HG03520 (cell line): ENCODE data around the gene SIX1.

ENCODE experiments used
- ATAC-seq: cut with Tn5 transposase; IDR thresholded peaks from one replicate; pipeline ENCODE4 v1.9.1; 2021; ENCODE audit warnings: mild to moderate bottlenecking, moderate library complexity; ENCODE audit not compliant: unreplicated experiment

Gene SIX1

GRCh38 chr14:60643463-60644314 is 5.6 kb downstream of the SIX1 start:
- ATAC-seq: no peak

GRCh38 chr14:60643141-60643462 is 6.2 kb downstream of the SIX1 start:
- no peak for ATAC-seq

GRCh38 chr14:60642270-60643140 is 6.8 kb downstream of the SIX1 start:
- ATAC-seq: no peak

- no peak for ATAC-seq
Measured at GRCh38 chr14:60641742-60642269, 7.5 kb downstream of the SIX1 start.

- ATAC-seq: no peak
Measured at GRCh38 chr14:60640859-60641741, 8.2 kb downstream of the SIX1 start.

- ATAC-seq: no peak
Measured at GRCh38 chr14:60639674-60640073, 9.6 kb downstream of the SIX1 start.

- no peak for ATAC-seq
Measured at GRCh38 chr14:60637479-60638315, 11.6 kb downstream of the SIX1 start.

- no peak for ATAC-seq
Measured at GRCh38 chr14:60636879-60637478, 12.3 kb downstream of the SIX1 start.

- no peak for ATAC-seq
Measured at GRCh38 chr14:60634153-60634552, 15.1 kb downstream of the SIX1 start.

- peak; percentile 54 for ATAC-seq
Measured at GRCh38 chr14:60632777-60633176, 16.5 kb downstream of the SIX1 start.

- ATAC-seq: peak; percentile 77
Measured at GRCh38 chr14:60632257-60632656, 17.0 kb downstream of the SIX1 start.

- no peak for ATAC-seq
Measured at GRCh38 chr14:60631842-60632241, 17.4 kb downstream of the SIX1 start.

- no peak for ATAC-seq
Measured at GRCh38 chr14:60630129-60630528, 19.1 kb downstream of the SIX1 start.

GRCh38 chr14:60628892-60629291 is 20.4 kb downstream of the SIX1 start:
- ATAC-seq: no peak

GRCh38 chr14:60622917-60623257 is 26.4 kb downstream of the SIX1 start:
- no peak for ATAC-seq

GRCh38 chr14:60622210-60622916 is 26.9 kb downstream of the SIX1 start:
- no peak for ATAC-seq

GRCh38 chr14:60621386-60621785 is 27.9 kb downstream of the SIX1 start:
- no peak for ATAC-seq

GRCh38 chr14:60618241-60618640 is 31.0 kb downstream of the SIX1 start:
- no peak for ATAC-seq

- no peak for ATAC-seq
Measured at GRCh38 chr14:60616461-60616959, 32.8 kb downstream of the SIX1 start.
